AG09309 (cell line): ENCODE data around the gene LRMDA.

Experiments used
- DNase-seq: peaks from one replicate; pipeline ENCODE4 v3.0.0-alpha.2; 2010; ENCODE audit warnings: low read depth
- H3K4me3 ChIP-seq: 2 replicates; pipeline ENCODE4 v1.5.1; 2011; ENCODE audit warnings: mild to moderate bottlenecking, low read depth, low read length, moderate library complexity; ENCODE audit not compliant: control insufficient read depth
- TF ChIP-seq, protein P1 (sequence below): IDR thresholded peaks from 2 replicates; pipeline ENCODE4 v1.5.1; 2011; ENCODE audit warnings: mild to moderate bottlenecking, low read depth, low read length, inconsistent platforms; ENCODE audit not compliant: insufficient read depth, control insufficient read depth; ENCODE audit errors: missing control alignments

LRMDA gene

DNA sequence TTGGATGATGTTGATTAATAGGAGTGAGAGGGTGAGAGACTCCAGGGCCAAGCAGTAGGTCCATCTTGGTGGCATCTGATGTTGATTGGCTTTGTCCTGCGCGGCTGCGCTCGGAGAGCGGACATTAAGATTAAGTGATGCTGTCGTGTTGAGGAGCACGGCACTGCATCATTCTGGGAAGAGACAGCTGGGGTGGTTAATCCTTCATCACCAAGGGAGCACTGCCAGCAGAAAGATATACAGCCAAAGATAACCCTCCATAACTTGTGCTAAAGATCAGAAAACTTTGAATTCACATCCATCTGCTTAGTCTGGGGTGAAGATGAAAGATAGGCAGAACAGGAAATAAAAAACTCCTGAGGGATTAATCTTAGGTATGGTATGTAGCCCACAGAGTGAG is 208.3 kb downstream of the LRMDA start:
- TF ChIP-seq, protein P1, sequence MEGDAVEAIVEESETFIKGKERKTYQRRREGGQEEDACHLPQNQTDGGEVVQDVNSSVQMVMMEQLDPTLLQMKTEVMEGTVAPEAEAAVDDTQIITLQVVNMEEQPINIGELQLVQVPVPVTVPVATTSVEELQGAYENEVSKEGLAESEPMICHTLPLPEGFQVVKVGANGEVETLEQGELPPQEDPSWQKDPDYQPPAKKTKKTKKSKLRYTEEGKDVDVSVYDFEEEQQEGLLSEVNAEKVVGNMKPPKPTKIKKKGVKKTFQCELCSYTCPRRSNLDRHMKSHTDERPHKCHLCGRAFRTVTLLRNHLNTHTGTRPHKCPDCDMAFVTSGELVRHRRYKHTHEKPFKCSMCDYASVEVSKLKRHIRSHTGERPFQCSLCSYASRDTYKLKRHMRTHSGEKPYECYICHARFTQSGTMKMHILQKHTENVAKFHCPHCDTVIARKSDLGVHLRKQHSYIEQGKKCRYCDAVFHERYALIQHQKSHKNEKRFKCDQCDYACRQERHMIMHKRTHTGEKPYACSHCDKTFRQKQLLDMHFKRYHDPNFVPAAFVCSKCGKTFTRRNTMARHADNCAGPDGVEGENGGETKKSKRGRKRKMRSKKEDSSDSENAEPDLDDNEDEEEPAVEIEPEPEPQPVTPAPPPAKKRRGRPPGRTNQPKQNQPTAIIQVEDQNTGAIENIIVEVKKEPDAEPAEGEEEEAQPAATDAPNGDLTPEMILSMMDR, result no peak
- H3K4me3 ChIP-seq, result no peak overlapping the region
- DNase-seq, result no peak

DNA sequence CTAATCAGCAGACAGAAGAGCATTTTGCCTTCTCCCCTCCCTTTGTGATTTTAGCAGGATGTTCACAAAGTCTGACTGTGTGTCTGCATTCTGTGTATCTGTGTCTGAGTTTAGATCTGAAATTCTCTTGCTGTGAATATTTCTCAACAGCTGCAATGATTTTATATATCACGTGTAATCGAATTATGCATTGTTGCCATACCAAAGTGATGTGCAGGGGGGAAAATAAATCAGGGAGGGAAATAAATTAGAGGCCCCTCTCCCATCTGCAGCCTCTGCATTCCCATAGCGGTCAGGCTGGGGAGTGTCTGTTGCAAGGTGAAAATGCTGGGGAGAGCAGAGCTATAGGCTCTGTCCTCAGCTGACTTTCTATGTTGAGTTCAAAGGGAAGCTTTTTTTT is 209.0 kb downstream of the LRMDA start:
- TF ChIP-seq, protein P1, result no peak
- H3K4me3 ChIP-seq, result no peak overlapping the region
- no peak for DNase-seq

DNA sequence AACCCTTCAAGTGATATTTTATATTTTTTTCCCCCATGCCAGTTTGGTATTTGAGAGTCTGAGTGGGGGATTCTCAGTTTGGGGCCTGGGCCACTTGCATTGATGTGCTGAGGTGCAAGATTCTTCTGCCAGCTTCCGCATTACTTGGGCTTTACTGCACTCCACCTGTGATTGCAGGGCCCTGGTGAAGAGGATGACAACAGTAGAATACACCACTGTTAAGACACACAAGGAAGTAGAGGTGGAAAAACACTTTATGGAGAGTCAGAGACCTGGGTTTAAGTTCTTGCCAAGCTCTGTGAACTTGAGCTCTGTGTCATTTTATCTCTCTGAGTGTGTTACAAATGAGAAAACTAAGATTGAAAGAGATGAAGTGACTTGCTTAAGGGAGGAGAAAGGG is 209.4 kb downstream of the LRMDA start:
- TF ChIP-seq, protein P1, result no peak
- no peak overlapping the region for H3K4me3 ChIP-seq
- no peak for DNase-seq

DNA sequence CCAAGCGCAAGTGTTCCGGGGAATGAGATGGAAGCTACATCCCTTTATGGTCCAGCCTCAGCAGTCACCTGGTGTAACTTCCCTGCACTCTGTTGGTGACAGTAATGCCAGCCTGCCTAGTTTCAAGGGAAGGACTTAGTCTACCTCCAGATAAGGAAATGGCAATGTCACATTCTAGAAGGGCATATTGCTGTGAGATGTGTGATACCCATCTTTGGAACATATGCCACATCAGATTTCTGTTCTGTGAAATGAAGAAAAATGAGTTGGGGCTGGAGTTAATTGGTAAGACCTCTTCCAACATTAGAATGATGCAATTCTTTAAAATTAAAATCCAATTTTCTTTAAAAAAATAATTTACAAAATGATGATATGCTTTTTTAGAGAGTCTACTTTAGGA is 212.0 kb downstream of the LRMDA start:
- no peak overlapping the region for H3K4me3 ChIP-seq
- DNase-seq, result no peak
- TF ChIP-seq, protein P1, result no peak

DNA sequence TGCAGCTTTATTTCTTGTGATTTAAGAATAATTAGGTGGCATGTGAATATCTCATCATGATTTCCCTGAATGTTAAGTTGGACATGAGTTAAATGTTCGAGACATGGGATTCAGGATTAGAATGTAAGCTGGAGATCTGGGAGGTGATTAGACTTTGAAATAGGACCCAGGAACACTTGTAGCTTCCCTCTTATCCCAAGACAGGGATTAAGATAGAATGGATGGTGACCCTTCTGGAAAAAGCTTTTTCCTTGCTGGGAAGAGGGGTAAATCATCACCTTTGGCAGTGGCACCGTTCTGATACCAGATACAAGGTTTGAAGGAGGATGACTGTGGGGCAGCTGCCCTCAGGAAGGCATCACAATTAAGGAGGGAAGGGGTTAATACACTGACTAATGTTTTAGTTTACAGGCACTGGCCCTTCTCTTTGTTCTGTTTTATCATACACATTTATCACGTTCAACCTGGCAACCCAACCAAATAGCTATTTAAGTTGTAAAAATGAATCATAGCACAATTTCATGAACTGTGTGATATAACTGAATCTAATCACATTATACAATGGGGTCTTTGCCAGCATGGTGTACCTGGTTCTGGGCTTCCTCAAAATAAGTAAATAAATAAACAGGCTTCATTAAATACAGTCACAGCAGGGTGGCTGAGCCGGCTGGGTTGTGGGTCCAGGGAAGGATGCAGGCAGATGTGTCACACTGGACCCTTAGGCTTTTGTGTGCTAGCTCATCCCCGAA is 212.7 kb downstream of the LRMDA start:
- no peak overlapping the region for H3K4me3 ChIP-seq
- TF ChIP-seq, protein P1, result no peak
- no peak for DNase-seq

DNA sequence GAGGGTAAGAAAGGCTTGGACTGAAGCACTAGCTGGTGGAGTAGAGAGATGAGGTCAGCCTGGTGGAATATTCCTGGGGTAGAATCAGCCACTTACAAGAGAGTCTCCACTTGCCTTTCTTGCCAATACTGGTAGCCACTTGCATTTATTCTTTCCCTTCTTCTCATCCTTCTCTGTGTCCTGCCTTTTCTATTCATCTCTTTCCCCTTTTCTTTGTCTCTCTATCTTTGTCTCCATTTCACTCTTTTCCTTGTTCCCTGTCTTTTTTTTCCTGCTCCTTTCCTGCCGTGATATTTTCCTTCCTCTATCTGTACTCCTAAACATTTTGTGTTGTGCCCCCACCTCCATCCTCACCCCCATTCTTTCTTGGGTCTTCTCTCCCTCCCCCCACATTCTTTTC is 214.3 kb downstream of the LRMDA start:
- DNase-seq, result no peak
- H3K4me3 ChIP-seq, result no peak overlapping the region
- TF ChIP-seq, protein P1, result no peak
